Measurements from ENCODE around the gene FGF12.

FGF12 gene

GRCh38 chr3:192373586-192373985 lies 353.8 kb downstream of the FGF12 start:
- no peak for TF ChIP-seq CTCF (IDR thresholded peaks at IDR 0.05; ENCODE audit: low read depth, low read length)

GRCh38 chr3:192373032-192373431 lies 354.3 kb downstream of the FGF12 start:
- no peak overlapping the region for H3K4me3 ChIP-seq (ENCODE audit: low read depth, low read length)
- TF ChIP-seq CTCF (IDR thresholded peaks at IDR 0.05; ENCODE audit: low read depth, low read length) = no peak

More at GRCh38 chr3:192373586-192373985, 353.8 kb downstream of the FGF12 start:
- H3K4me3 ChIP-seq (ENCODE audit: low read depth, low read length) = no peak overlapping the region

- no peak overlapping the region for H3K4me3 ChIP-seq (ENCODE audit: low read depth, low read length)
- TF ChIP-seq CTCF (IDR thresholded peaks at IDR 0.05; ENCODE audit: low read depth, low read length) = no peak
These were observed 354.7 kb downstream of the FGF12 start for GRCh38 chr3:192372616-192373015.

GRCh38 chr3:192371870-192372400 lies 355.4 kb downstream of the FGF12 start:
- no peak overlapping the region for H3K4me3 ChIP-seq (ENCODE audit: low read depth, low read length)
- no peak for TF ChIP-seq CTCF (IDR thresholded peaks at IDR 0.05; ENCODE audit: low read depth, low read length)

GRCh38 chr3:192367616-192368015 lies 359.7 kb downstream of the FGF12 start:
- no peak overlapping the region for H3K4me3 ChIP-seq (ENCODE audit: low read depth, low read length)
- no peak for TF ChIP-seq CTCF (IDR thresholded peaks at IDR 0.05; ENCODE audit: low read depth, low read length)

GRCh38 chr3:192366916-192367315 lies 360.4 kb downstream of the FGF12 start:
- no peak overlapping the region for H3K4me3 ChIP-seq (ENCODE audit: low read depth, low read length)
- TF ChIP-seq CTCF (IDR thresholded peaks at IDR 0.05; ENCODE audit: low read depth, low read length) = no peak

- H3K4me3 ChIP-seq (ENCODE audit: low read depth, low read length) = no peak overlapping the region
- no peak for TF ChIP-seq CTCF (IDR thresholded peaks at IDR 0.05; ENCODE audit: low read depth, low read length)
These were observed 361.8 kb downstream of the FGF12 start for GRCh38 chr3:192365571-192365970.

All from WI38 (cell line).